Vagina (tissue), 2 donors: Measurements from ENCODE around the gene LYPD6.

Experiments used
- POLR2A ChIP-seq, 2 donors: fragments of 450-650 bp; IDR thresholded peaks; one replicate each; pipeline ENCODE4 v1.6.1; 2017; ENCODE audit warnings: antibody characterized with exemption in 2 of 2, mild to moderate bottlenecking in 2 of 2, moderate library complexity in 2 of 2
- TF ChIP-seq, protein P1 (sequence below), 3 experiments: fragments of 450-650 bp in 2 of 3; fragments of 200-600 bp in 1 of 3; sonication (generic) in 1 of 3; IDR thresholded peaks; one replicate each; pipeline ENCODE4 v1.5.1; 2017 to 2019; ENCODE audit warnings: antibody characterized with exemption in 3 of 3, mild to moderate bottlenecking in 2 of 3, moderate library complexity in 2 of 3

DNA sequence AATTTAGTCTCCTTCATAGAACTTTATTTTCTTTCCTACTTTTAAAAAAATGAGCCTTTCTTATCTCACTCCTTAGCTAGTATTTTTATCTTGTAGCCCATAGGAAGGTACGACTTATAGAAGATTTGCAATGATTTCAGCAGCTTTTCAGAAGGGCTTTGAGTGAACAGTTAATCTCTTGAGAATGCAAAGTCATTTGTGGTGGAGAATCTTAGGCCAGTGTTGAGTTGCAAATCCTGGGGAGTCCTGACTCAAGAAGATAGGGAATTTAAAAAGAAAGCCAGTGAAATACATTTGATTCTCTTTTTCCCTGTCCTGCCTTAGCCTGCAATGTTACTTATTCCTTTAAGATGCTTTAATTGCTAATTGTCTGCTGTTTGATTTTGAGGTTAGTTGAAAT, 33.6 kb downstream of the LYPD6 start:
- TF ChIP-seq, protein P1, sequence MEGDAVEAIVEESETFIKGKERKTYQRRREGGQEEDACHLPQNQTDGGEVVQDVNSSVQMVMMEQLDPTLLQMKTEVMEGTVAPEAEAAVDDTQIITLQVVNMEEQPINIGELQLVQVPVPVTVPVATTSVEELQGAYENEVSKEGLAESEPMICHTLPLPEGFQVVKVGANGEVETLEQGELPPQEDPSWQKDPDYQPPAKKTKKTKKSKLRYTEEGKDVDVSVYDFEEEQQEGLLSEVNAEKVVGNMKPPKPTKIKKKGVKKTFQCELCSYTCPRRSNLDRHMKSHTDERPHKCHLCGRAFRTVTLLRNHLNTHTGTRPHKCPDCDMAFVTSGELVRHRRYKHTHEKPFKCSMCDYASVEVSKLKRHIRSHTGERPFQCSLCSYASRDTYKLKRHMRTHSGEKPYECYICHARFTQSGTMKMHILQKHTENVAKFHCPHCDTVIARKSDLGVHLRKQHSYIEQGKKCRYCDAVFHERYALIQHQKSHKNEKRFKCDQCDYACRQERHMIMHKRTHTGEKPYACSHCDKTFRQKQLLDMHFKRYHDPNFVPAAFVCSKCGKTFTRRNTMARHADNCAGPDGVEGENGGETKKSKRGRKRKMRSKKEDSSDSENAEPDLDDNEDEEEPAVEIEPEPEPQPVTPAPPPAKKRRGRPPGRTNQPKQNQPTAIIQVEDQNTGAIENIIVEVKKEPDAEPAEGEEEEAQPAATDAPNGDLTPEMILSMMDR (IDR thresholded peaks at IDR 0.05): no peak
- TF ChIP-seq POLR2A (IDR thresholded peaks at IDR 0.05): no peak
